GM04504 (cell line): Measurements from ENCODE around the gene CD160.
"Not testable (repeated sequence)": the region's sequence is repeated elsewhere in the genome, so short reads cannot be mapped to it uniquely, and the experiment has no call there.

ENCODE experiments used
- DNase-seq: peaks from one replicate; pipeline ENCODE4 v3.0.0-alpha.2; 2012; ENCODE audit warnings: low read depth

The CD160 gene

DNA sequence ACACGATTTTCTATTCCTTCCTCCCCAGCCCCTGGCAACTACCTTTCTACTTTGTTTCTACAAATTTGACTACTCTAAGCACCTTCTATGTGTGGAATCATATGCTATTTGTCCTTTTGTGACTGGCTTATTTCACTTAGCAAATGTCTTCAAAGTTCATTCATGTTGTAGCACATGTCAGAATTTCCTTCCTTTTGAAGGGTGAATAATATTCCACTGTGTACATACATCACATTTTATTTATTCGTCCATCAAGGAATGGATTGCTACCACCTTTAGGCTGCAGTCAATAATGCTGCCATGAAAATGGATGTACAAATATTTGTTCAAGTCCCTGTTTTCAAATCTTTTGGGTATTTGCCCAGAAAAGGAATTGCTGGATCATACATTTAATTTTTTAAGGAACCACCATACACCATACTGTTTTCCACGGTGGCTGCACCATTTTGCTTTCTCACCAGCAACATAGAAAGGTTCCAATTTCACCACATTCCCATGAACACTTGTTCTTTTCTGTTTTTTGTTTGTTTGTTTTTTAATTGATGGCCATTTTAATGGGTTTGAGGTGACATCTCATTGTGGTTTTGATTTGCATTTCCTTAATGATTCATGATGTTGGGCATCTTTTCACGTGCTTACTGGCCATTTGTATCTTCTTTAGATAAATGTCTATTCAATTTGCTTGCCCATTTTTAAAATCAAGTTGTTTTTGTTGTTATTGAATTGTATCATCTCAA lies 8.8 kb upstream of the CD160 start:
- DNase-seq = no peak

DNA sequence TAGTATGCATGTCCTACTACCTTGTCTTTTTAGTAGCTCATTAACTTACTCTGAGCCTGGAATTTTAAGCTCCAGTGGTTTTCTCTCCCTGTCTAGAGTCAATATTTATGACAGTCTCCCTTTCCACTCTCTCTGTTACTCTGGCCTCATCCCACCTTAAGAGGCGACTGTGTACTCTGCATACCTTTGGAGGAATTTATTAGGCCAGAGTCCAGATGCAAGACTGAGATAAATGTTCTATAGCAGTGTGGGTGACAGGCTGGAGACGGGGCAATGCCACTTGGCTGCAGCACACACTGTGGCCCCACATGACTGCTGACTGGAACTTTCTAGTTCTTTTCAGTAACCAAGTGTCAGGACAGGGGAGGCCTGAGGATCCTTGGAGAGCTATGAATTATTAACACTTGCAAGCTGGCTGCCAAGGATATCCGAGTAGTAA lies 8.1 kb upstream of the CD160 start:
- no peak for DNase-seq

DNA sequence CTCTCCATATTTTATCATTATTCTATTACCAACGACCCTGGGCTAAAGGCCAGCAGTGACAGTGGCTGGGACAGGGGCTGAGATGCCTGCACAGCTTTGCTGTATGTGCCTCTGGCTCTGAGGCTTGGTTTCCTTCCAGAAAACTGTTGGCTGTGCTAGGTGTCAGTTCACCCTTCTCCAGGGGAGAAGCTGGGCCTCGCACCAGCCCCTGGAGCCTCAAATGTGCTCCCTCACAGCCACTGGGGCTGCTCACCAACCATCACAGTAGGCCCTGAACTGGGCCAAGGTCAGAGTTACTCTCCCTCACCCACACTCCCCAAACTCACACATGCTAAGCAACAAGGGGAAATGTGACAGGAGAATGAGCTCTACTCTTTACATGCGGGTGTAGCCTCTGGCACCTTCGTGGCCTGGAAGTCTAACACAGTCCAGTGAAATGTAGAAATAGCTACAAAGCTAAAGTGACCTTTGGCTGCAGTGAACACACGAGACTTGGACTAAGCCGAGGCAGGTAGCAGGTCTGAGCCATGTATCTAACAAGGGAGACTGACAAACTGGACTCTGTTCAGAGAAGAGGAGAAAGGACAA lies 4.7 kb upstream of the CD160 start:
- no peak for DNase-seq

DNA sequence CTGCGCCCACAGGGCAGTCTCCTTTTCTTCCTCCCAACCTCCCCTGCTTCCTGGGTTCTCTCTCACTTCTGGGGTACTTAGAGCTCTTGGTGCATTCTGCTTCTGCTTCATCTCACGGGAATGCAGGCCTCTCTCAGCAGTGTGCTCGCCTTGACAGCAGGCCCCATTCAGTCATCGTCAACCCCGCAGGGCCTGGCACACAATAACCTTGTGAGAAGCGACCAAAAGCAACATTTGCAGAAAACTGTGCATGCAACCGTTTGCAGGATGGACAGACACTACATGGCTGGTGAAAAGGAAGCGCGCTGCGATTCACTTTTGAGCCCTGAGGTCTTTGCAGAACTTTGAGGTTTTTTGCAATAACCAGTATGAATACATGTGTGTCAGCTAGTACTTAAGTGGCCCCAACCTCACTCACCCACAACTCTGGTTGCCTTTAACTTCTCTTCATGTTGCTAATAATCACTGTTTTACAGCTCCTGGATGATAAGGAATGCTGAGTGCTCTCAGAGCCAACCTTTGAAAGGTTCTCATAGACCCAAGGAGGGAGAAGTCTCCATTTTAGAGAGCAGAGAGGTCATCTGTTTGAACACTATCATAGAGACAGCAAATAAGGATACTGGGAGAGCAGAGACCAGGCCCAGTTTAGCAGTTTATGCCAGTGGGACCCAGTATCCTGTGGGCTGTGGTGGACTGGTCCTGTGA lies 2.5 kb upstream of the CD160 start:
- DNase-seq = no peak

- no peak for DNase-seq
Measured at GRCh38 chr1:145717833-145718232, 1.5 kb upstream of the CD160 start.

GRCh38 chr1:145718465-145718864 lies 834 bp upstream of the CD160 start:
- DNase-seq = not testable (repeated sequence)

DNA sequence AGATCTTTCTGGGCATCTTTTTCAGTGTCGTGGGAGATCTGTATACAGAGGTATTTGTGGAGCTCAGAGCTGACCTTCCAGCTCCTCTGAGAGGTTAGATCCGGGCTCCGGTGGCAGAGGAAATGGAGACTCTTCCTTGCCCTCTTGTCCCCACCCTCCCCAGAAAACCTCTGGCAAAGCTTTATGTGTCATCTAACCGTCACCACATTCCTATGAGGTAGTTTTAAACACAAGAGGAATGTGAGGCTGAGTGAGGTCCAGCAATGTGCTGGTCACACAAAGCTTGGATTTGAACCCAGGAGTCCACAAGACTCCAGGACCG lies 1.2 kb downstream of the CD160 start:
- DNase-seq = peak; percentile 62

DNA sequence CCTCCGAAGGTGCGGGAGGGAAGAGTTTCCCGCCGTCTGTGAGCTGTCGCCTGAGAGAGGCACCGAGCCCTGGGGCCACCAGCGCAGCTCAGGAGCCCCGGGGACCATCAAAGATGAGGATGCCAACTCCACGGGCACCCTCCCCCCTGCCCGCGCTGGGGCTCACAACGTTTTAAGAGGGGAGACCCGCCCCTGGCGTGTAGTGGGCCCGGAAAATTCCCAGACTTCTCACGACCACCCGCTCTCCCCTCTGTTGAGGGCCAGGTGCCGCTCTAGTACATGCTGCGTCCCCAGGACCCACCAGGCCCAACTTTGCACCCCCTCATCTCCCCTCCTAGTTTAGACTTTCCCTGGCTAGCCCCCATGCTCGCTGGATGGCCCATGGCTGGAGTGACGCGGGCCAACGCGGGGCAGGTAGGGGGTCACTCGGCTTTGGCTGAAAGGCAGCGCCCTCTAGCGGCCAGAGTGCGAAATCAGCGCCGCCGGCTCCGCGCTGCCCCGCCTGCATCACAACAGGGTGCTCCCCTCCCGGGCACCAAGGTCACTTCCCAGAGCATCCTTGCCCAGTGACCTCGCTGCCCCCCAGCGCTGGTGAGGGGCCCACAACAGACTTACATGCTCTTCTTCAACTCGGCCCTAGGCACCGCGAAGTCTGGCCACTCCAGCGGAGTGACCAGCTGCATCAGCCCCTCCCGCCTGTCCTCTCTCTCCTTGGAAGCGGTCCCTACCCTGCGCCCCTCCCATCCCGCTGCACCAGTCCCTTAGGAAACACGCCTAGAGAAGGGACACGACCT lies 1.8 kb downstream of the CD160 start:
- DNase-seq = peak; percentile 25

- DNase-seq = not testable (repeated sequence)
Measured at GRCh38 chr1:145726193-145726592, 6.9 kb downstream of the CD160 start.

- no peak for DNase-seq
Measured at GRCh38 chr1:145729196-145729595, 9.9 kb downstream of the CD160 start.

- no peak for DNase-seq
Measured at GRCh38 chr1:145729666-145730436, 10.6 kb downstream of the CD160 start.

DNA sequence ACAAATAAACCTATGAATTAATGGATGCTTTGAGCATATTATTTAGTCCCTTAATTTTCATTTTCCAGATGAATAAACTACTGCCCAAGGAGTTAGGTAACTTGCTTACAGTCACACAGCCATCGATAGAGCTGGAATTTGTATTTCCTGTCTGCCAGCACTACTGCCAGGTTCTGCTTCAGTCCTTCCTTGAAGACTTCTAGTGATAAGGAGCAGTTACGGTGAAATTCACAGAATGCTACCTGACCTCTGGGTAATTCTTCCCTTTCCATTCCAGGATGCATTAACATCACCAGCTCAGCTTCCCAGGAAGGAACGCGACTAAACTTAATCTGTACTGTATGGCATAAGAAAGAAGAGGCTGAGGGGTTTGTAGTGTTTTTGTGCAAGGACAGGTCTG lies 11.2 kb downstream of the CD160 start:
- DNase-seq = no peak

DNA sequence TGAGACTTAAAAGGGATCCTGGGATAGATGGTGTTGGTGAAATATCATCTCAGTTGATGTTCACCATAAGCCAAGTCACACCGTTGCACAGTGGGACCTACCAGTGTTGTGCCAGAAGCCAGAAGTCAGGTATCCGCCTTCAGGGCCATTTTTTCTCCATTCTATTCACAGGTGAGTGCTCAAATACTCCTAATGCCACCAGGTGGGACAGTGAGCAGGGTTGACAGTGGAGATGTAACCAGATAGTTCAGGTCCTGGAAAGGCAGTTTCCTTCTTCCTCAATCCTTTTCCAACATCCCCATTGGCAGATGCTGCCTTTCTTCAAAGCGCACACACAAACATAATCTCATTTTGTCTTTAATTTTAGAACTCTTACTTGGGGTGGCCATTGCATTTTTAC lies 11.6 kb downstream of the CD160 start:
- no peak for DNase-seq

DNA sequence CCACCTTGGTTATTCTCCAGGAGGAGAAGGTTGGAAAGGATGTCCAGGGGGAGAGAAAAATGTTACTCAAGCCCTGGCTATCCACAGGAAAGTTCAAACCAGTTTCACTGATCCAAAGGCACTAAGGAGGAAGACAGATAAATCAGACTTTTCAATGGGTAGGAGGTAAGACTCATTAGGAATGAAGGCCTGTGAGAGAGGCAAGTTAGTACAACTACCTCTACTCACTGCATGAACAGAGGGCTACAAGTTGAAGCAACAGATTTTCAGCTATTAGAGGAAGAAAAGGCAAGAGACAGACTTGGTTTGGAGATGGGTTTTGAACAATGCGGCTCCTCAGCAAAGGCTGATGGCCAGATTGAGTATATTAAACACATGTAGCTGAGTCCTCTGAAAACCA lies 16.9 kb downstream of the CD160 start:
- DNase-seq = no peak

- no peak for DNase-seq
Measured at GRCh38 chr1:145740269-145740668, 21.0 kb downstream of the CD160 start.

DNA sequence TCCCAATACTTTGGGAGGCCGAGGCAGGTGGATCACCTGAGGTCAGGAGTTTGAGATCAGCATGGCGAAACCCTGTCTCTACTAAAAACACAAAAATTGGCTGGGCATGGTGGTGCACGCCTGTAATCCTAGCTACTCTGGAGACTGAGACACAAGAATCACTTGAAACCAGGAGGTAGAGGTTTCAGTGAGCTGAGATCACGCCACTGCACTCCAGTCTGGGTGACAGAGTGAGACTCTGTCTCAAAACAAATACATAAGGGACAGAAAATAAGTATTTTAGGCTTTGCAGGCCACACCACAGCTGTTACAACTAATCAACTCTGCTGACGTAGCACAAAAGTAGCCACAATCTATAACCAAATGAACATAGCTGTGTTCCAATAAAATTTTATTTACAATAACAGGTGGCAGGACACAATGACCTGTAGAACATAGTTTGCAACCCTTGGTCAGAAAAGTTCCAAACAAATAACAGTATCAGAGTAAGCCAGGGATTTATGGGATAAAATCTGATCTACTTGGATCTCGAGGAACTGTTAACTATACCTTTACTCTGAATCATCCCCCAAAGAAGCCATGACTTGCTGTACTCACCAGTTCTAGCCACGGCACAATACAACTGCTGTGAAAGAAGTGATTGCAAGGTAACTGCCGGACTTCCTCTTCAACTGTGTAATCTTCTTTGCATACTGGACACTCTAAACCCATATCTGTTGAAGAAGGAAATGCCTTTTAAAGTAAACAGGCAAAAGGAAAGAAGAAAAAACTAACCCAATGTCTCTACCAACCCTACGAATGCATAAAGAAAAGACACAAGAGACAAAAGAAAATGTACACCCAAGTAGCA lies 28.3 kb downstream of the CD160 start:
- DNase-seq = no peak

- no peak for DNase-seq
Measured at GRCh38 chr1:145750426-145750825, 31.1 kb downstream of the CD160 start.

DNA sequence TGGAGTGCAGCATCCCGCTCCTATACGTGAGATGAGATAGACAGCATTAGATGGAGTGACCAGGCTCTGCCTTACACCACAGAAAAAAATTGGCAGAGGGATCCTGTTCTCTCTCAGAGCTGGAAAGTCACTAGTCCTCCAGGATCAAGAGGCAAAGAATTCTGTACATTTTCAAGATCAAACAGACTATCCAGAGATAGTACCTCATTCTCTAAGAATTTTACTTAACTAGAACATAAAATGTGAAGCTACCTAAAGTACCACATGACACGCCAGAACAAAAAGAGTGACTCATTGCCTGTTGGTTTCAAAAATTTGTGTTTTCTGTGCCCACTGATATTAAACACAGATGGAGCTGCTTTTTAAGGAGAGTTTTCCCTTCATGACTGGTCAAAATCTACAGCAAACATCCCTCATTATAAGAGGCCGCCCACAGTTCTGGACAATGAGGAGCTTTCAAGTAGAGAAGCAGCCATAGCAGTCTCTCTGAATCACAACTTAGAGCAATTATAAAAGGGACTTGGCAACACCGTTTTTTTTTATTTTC lies 32.3 kb downstream of the CD160 start:
- DNase-seq = peak; percentile 97

DNA sequence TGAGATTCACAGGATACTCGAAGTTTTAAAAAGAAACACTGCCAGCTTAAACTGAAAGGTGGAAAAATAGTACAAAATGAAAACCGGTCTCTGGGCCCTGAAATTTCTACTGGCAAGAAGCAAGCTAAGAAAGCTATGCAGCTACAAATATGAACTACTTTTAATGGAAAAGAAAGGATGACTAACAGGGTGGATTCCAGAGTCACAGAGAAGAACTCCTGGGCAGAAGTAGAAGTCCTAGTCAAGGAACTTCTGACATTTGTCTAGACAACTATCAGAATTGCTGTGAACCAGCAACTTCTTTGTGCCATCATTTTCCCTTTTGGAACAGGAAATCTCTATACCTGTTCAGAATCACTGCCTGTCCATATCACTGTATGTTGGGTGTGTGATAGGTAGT lies 38.1 kb downstream of the CD160 start:
- DNase-seq = no peak

- no peak for DNase-seq
Measured at GRCh38 chr1:145758116-145758515, 38.8 kb downstream of the CD160 start.

DNA sequence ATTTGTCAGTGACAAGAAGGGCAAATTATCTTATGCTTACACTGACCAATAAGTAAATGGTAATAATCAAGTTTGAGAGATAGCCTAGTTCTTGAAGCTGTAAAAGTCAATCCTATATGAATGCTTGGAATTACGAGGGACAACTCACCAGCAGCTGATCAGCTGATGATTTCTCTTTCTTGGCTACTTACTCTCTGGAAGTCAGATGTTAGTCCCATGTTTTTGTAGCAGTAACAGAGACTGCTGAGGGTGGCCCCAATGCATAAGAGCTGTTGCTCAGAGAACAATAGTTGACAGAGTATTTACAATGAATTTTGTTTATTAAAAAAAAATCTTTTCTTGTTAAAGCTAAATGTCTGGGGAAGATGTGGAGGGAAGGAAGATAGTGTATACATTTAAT lies 39.3 kb downstream of the CD160 start:
- DNase-seq = no peak
